Hepatic stellate cell (primary cell): ENCODE results near the gene PAPOLB.
A peak's percentile ranks its signal among the peaks of the same experiment; 100 is the strongest.

Source experiments
- DNase-seq: peaks from one replicate; pipeline ENCODE4 v3.0.0; 2011; ENCODE audit warnings: low spot score

The PAPOLB gene

GRCh38 chr7:4842319-4843064 is 19.3 kb downstream of the PAPOLB start:
- DNase-seq = peak; percentile 61

DNA sequence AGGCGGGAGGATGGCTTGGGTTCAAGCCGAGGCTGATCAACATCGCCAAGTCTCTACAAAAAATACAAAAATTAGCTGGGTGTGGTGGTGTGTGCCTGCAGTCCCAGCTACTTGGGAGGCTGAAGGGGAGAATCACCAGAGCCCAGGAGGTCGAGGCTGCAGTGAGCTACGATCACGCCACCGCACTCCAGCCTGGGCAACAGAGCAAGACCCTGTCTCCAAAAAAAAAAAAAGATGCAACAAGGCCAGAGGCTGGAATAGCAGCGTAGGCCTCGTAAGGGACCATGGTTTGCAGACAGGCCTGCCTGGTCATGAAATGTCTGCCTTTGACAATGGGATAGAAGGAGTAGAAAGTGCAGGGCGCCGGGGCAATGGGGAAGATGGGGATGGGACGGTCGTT is 20.0 kb downstream of the PAPOLB start:
- DNase-seq = no peak

DNA sequence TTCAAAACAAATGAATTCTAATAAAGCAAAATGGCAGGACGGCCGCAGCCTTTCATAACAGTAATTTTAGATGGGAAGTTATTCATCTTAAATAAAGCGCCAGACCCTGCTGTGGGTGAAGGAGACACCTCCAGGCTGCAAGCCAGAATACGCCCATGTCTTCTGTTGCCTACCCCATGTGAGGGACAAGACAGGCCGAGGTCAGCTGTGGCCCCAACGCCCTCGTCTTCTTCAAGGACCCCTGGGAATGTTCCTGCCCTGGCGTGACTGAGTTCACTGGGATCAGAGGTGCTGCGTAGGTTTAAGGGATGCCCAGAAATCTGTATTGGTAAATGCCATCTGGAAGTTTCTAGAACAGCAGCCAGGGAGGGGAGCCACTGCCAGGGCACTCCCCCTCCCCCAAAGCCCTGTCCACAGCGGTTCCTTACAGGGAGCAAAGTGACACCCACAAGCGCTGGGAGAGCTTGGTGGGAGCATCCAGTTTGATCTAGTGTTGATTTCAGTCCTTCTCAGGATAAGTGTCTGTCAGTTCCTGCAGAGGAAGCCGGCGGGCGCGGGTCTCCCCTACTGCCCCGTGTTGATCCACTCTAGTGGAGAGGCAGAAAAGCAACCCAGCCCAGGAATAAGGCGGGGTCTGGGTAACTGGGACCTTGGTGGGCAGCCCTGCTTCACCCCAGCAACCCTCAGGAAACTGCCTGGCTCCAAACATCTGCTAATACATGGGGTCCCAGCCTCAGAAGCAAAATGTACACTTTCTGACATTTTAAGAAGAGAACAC is 20.6 kb downstream of the PAPOLB start:
- DNase-seq = no peak

DNA sequence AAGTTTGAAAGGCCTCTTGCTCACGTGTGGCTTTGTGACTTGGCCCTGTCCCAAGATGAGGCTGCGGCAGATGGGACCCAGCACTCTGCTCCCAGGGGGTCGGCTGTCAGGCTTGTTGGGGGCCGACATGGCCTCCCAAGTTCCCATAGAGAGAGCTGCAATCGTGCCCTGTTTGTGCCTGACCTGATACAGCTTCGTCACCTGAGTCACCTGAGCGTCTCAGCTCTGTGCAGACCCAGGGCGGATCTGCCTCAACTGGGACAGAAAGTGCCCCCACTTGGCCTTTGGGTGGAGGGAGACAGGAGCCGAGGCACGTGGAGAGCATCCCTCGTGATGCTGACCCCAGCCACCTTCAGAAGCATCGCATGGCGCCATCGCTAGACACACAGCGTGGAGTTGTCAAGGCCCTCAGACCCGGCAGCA is 21.7 kb downstream of the PAPOLB start:
- no peak for DNase-seq

DNA sequence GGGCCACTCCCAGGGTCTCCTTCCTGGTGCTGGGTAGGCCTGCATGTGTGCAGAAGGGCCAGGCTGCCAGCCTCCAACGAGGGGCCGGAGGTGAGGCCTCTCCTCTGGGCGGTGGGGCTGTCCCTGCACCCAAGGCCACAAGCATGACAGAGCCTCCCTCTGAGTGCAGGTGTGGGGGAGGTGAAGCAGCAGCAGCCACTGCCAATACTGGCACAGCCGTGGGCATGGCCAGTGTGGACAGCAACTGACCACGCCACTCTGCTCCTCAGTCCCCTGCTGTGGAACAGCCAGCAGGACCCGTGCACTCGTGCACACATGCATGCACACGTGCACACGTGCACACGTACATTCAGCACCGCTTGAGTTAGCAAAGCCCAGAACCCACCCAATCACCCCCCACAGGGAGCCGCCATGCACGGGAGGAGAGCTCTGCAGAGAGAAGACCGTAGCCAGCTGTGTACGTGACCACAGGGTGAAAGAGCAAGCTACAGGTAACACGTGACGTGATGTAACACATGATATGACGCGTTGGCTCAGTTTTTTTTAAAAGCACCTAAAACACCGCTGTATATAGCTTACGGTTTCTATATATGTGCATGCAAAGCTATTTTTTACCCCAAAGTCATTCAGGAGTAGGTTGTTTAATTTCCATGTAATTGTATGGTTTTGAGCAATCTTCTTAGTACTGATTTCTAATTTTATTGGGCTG is 23.1 kb downstream of the PAPOLB start:
- no peak for DNase-seq

- no peak for DNase-seq
These were observed 23.8 kb downstream of the PAPOLB start for GRCh38 chr7:4837803-4838625.

DNA sequence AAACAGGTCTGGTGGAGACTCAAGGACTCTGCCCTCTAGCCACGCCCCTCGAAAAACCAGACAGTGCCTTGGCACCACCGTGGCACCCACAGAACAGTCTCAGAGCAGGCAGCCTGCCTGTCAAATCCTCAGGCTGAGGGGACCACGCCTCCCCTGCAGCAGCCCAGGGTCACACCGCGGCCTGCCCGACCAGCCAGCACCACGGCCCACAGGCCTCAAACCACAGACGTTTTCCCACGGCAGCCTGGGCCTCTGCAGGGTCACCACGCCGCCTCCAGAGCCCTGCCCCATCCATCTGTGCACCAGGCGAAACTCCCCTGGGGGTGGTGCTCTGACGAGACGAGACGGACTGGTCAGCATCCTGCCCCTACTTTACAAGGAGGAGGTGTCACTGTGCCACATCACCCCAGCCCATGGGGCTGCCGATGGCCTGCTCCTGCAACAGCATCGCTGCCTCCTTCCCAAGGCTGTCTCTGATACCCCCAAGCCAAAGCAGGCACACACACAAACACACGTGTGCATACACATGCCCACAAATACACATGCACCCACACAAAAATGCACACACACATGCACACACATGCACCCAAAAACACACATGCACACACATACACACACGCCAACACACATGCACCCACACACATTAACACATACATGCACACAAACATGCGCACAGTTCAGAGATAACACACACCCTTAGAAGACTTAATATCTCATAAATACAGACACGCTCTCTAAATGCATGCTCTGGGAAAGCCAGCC is 24.6 kb downstream of the PAPOLB start:
- peak; percentile 48 for DNase-seq

GRCh38 chr7:4836206-4836661 is 25.6 kb downstream of the PAPOLB start:
- DNase-seq = no peak

- no peak for DNase-seq
These were observed 26.2 kb downstream of the PAPOLB start for GRCh38 chr7:4835398-4836205.

GRCh38 chr7:4834601-4835397 is 27.0 kb downstream of the PAPOLB start:
- DNase-seq = no peak

DNA sequence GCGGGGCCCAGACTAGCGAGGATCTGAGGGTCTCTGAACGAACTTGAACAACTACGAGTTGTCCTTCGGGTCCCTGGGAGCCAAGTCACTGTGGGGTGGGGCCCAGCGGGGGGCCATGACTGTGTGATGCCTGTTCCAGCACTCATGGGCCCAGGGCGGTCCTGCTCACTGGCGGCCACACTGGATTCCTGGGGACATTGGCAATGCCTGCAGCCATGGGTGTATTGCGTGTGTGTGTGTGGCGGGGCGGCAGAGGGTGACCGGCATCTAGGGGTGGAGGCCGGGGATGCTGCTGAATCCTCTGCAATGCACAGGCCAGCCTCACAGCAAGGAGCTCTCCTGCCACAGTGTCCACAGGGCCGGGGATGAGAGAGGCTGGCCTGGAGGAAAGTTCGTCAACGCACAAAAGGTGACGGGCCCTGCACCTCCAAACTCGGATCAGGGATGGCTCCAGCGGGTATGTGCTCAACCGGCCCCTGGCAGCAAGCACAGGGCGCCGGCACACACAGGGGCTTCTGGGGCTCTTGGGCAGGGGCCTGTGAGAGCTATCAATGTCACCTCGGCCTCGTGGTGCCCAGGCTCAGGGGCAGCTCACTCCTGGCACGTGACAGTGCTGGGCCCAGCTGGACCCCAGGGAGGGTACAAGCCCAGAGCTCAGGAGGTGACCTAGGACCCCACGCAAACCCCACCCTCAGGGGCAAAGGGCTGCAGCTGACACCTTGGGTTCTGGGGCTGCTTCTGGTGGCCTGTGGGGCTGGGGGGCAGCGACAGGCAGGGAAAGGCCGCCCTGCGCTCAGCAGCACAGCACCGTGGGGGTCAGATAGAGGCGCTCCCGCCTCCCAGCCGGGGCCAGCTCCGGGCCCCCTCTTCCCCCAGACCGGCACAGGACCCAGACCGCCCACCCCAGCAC is 27.9 kb downstream of the PAPOLB start:
- no peak for DNase-seq

DNA sequence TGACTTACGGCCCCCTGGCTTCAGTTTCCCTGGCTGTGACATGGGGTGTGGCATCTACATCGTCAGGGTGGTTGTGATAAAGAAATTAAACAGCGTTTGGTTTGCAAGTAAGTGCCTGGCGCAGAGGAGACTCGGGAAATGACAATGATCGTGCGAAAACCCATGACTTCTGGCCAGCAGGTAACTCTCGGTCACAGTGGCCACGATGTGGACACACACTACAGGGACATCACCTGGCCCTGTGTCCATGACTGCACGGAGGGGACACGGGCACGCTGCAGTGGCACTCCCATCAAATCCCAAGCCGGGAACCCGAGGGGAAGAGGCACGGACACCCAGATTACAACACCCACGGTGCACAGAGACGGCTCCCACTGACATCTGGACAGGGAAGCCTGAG is 28.7 kb downstream of the PAPOLB start:
- DNase-seq = no peak

GRCh38 chr7:4832711-4833110 is 29.1 kb downstream of the PAPOLB start:
- DNase-seq = no peak

- no peak for DNase-seq
These were observed 29.9 kb downstream of the PAPOLB start for GRCh38 chr7:4831723-4832495.

- DNase-seq = peak; percentile 47
These were observed 31.7 kb downstream of the PAPOLB start for GRCh38 chr7:4830176-4830575.

- no peak for DNase-seq
These were observed 33.0 kb downstream of the PAPOLB start for GRCh38 chr7:4828720-4829383.

GRCh38 chr7:4825081-4825480 is 36.7 kb downstream of the PAPOLB start:
- DNase-seq = no peak
